B cell (primary cell): ENCODE results near the gene CENPP. TPM values are rescaled to one million over a fixed set of nuclear protein-coding genes. Genes with fewer than 3 reads are reported as not detected.
"Not testable (repeated sequence)": the region's sequence is repeated elsewhere in the genome, so short reads cannot be mapped to it uniquely, and the experiment has no call there.

Experiments used
- ATAC-seq: fragments of 200-7000 bp; cut with Tn5 transposase; one replicate; pipeline ENCODE4 v1.10.0; 2021; ENCODE audit warnings: low read depth, mild to moderate bottlenecking, moderate number of reproducible peaks, moderate library complexity
- CTCF ChIA-PET: fragments of 350-600 bp; sonication (Branson Sonifier 250); formaldehyde crosslinking; loops from one replicate; lab custom pipeline; 2021; ENCODE audit warnings: antibody characterized with exemption, inconsistent platforms; lab: Charles Lee
- POLR2A ChIA-PET: fragments of 350-600 bp; sonication (Branson Sonifier 250); formaldehyde crosslinking; loops from one replicate; lab custom pipeline; 2021; ENCODE audit warnings: antibody characterized with exemption; lab: Charles Lee
- DNase-seq: peaks from one replicate; pipeline ENCODE4 v3.0.0; 2013
- H2AFZ ChIP-seq: 2 replicates; pipeline ENCODE4 v1.6.1; 2012; ENCODE audit warnings: mild to moderate bottlenecking, low read depth, low read length; ENCODE audit not compliant: insufficient read depth, poor library complexity, severe bottlenecking
- H3K27ac ChIP-seq, 2 donors: 1 replicate in 1 of 2; 2 replicates in 1 of 2; pipeline ENCODE4 v1.5.1; 2012 to 2013; ENCODE audit warnings: low read length in 2 of 2, mild to moderate bottlenecking in 2 of 2, moderate library complexity in 1 of 2
- H3K27me3 ChIP-seq, 4 experiments: fragments of 200-600 bp in 1 of 4; sonication (generic) in 1 of 4; replicated peaks in 1 of 4; 1 replicate in 2 of 4; 2 replicates in 2 of 4; pipeline versions ENCODE4 v1.6.1 to v1.7.0; 2013 to 2016; ENCODE audit warnings: low read length in 3 of 4, mild to moderate bottlenecking in 2 of 4, mixed read lengths in 1 of 4, moderate library complexity in 1 of 4; ENCODE audit not compliant: insufficient read depth in 4 of 4, control insufficient read depth in 3 of 4; ENCODE audit errors: control extremely low read depth in 1 of 4
- H3K36me3 ChIP-seq, 2 experiments: replicated peaks in 1 of 2; 1 replicate in 1 of 2; 2 replicates in 1 of 2; pipeline versions ENCODE4 v1.6.1 to v1.7.1; 2013; ENCODE audit warnings: low read length in 1 of 2; ENCODE audit not compliant: insufficient read depth in 2 of 2, control insufficient read depth in 1 of 2; ENCODE audit errors: control extremely low read depth in 1 of 2, extremely low read depth in 1 of 2
- H3K4me1 ChIP-seq, 2 donors: fragments of 200-600 bp in 1 of 2; sonication (generic) in 1 of 2; 1 replicate in 1 of 2; 2 replicates in 1 of 2; pipeline versions ENCODE4 v1.5.1 to v1.6.1; 2013 to 2017; ENCODE audit warnings: low read length in 2 of 2; ENCODE audit not compliant: control insufficient read depth in 2 of 2, insufficient read depth in 2 of 2
- H3K4me2 ChIP-seq: replicated peaks from 2 replicates; pipeline ENCODE3; 2012; ENCODE audit warnings: mild to moderate bottlenecking, low read depth, low read length; ENCODE audit not compliant: poor library complexity, severe bottlenecking
- H3K4me3 ChIP-seq, 5 experiments: fragments of 200-600 bp in 1 of 5; sonication (generic) in 1 of 5; 1 replicate in 3 of 5; 2 replicates in 2 of 5; pipeline versions ENCODE4 v1.5.1 to v1.7.0; 2011 to 2016; ENCODE audit warnings: low read length in 4 of 5, mild to moderate bottlenecking in 4 of 5, low read depth in 2 of 5, control low read depth in 1 of 5, moderate library complexity in 1 of 5; ENCODE audit not compliant: insufficient read depth in 1 of 5; ENCODE audit errors: control extremely low read depth in 1 of 5, extremely low read depth in 1 of 5
- H3K79me2 ChIP-seq: fragments of 200-600 bp; sonication (generic); one replicate; pipeline ENCODE4 v1.6.0; 2016; ENCODE audit warnings: low read length; ENCODE audit not compliant: control insufficient read depth, insufficient read depth
- H3K9ac ChIP-seq: fragments of 200-600 bp; sonication (generic); 2 replicates; pipeline ENCODE4 v1.6.1; 2017; ENCODE audit warnings: mild to moderate bottlenecking, low read length, moderate library complexity
- H3K9me3 ChIP-seq, 3 donors: one replicate each; pipeline versions ENCODE4 v1.6.1 to v1.7.1; 2013; ENCODE audit warnings: low read length in 2 of 3; ENCODE audit not compliant: control insufficient read depth in 2 of 3, insufficient read depth in 1 of 3; ENCODE audit errors: control extremely low read depth in 1 of 3
- H4K20me1 ChIP-seq: 2 replicates; pipeline ENCODE4 v1.6.0; 2012; ENCODE audit warnings: mild to moderate bottlenecking, low read length; ENCODE audit not compliant: insufficient read depth, control insufficient read depth, poor library complexity, severe bottlenecking
- H3K27ac Mint-ChIP-seq: one replicate; pipeline ENCODE4 v1.8.0; 2021; ENCODE audit warnings: mixed read lengths
- H3K27me3 Mint-ChIP-seq: one replicate; pipeline ENCODE4 v1.8.0; 2021; ENCODE audit warnings: mixed read lengths
- H3K4me1 Mint-ChIP-seq: one replicate; pipeline ENCODE4 v1.8.0; 2021; ENCODE audit warnings: mixed read lengths
- H3K4me3 Mint-ChIP-seq: one replicate; pipeline ENCODE4 v1.8.0; 2021; ENCODE audit warnings: mixed read lengths
- H3K9me3 Mint-ChIP-seq: one replicate; pipeline ENCODE4 v1.8.0; 2022; ENCODE audit warnings: mixed read lengths; ENCODE audit not compliant: insufficient read depth
- CTCF ChIP-seq: fragments of 200-600 bp; IDR thresholded peaks from one replicate; pipeline ENCODE4 v1.8.0; 2022; ENCODE audit warnings: antibody characterized with exemption, mild to moderate bottlenecking
- EZH2 ChIP-seq: IDR thresholded peaks from 2 replicates; pipeline ENCODE4 v1.6.1; 2012; ENCODE audit warnings: borderline replicate concordance, low read depth, mild to moderate bottlenecking, moderate library complexity, low read length; ENCODE audit not compliant: insufficient read depth, poor library complexity, severe bottlenecking
- WGBS: methylation state at CpG from one replicate; pipeline ENCODE4 v1.1.5; 2013; ENCODE audit warnings: missing lambda C conversion rate; ENCODE audit not compliant: insufficient coverage; 5-methylcytosine and 5-hydroxymethylcytosine counted together
- intact Hi-C: fragments of 100-400 bp; cut with micrococcal nuclease; formaldehyde crosslinking; loops from one replicate; pipeline ENCODE4 v1.10.0; 2022
- polyA plus RNA-seq: library from polyadenylated mRNA; depleted of rRNA; stranded (reverse); fragments of >200 nt; gene quantifications from 2 replicates; pipeline ENCODE4 v1.2.3, GENCODE V29; 2012
- total RNA-seq, 2 donors: library from RNA; stranded (reverse); fragments of 120-200 nt in 1 of 2; gene quantifications; 1 replicate in 1 of 2; 2 replicates in 1 of 2; pipeline versions ENCODE4 v1.2.3 to v1.2.4, GENCODE V29; 2013 to 2022

The CENPP gene
- total and polyA plus RNA-seq, 2 donors (not counting 1 experiment from before 2014, with no cell fraction given) = 1.4 to 6.2 TPM

GRCh38 chr9:92592946-92593861 is 267.5 kb downstream of the CENPP start:
- Histone ChIP-seq H3K27ac (no peak overlapping the region), H3K9ac (no peak overlapping the region), H3K36me3 (no peaks in the 10 kb centered on the region), H3K79me2 (no peaks in the 10 kb centered on the region), H4K20me1 (no peaks in the 10 kb centered on the region), H3K27me3 (no peaks in the 10 kb centered on the region), H3K9me3 (no peaks in the 10 kb centered on the region), H3K4me2 (no peak overlapping the region), H3K4me1 (no peaks in the 10 kb centered on the region), H3K4me3 (no peak overlapping the region), H2AFZ (no peak overlapping the region)
- H3K4me1 Mint-ChIP-seq = no peaks in the 10 kb centered on the region
- ChIA-PET CTCF (no interaction called here), POLR2A (no interaction called here)
- ATAC-seq = no peak
- no peaks in the 10 kb centered on the region for H3K27me3 Mint-ChIP-seq
- H3K27ac Mint-ChIP-seq = no peak overlapping the region
- 100% methylated on average over 1 of the region's 7 CpGs for WGBS
- TF ChIP-seq EZH2 (no peak), CTCF (no peak)
- no peak for DNase-seq
- no peak overlapping the region for H3K4me3 Mint-ChIP-seq
- intact Hi-C loops = no loop called here
- no peaks in the 10 kb centered on the region for H3K9me3 Mint-ChIP-seq

GRCh38 chr9:92595075-92595474 is 269.3 kb downstream of the CENPP start:
- H3K9ac ChIP-seq, H2AFZ ChIP-seq, H3K27ac ChIP-seq, H3K79me2 ChIP-seq, H3K36me3 ChIP-seq, H3K27ac Mint-ChIP-seq, intact Hi-C loops, H3K9me3 Mint-ChIP-seq, POLR2A ChIA-PET, H3K4me3 ChIP-seq, H3K4me3 Mint-ChIP-seq, H3K9me3 ChIP-seq, ATAC-seq, DNase-seq, H3K27me3 ChIP-seq, H4K20me1 ChIP-seq, H3K4me2 ChIP-seq, CTCF ChIA-PET, H3K4me1 ChIP-seq, H3K4me1 Mint-ChIP-seq, H3K27me3 Mint-ChIP-seq: not testable (repeated sequence)
- WGBS = no CpG with 5 or more reads among the region's 1 CpG
